Thoracic aorta (tissue), 2 donors: ENCODE data around the gene NUP42. TPM values are rescaled to one million over a fixed set of nuclear protein-coding genes. Genes with fewer than 3 reads are reported as not detected.

Experiments
- ATAC-seq: fragments of 150-250 bp; one replicate; pipeline ENCODE4 v1.8.0; 2017; ENCODE audit warnings: low read depth; ENCODE audit not compliant: insufficient number of reproducible peaks, low FRiP score
- DNase-seq: peaks from one replicate; pipeline ENCODE4 v3.0.0-alpha.2; 2020; ENCODE audit warnings: low spot score
- H3K27ac ChIP-seq, 2 donors: fragments of 200-600 bp; sonication (generic); 1 replicate in 1 of 2; 2 replicates in 1 of 2; pipeline ENCODE4 v1.5.1; 2016; ENCODE audit warnings: mild to moderate bottlenecking in 2 of 2, moderate library complexity in 2 of 2
- H3K27me3 ChIP-seq: fragments of 200-600 bp; sonication (generic); replicated peaks from 2 replicates; pipeline ENCODE4 v1.6.0; 2016; ENCODE audit warnings: mild to moderate bottlenecking; ENCODE audit not compliant: insufficient read depth
- H3K36me3 ChIP-seq: fragments of 200-600 bp; sonication (generic); one replicate; pipeline ENCODE4 v1.5.1; 2016
- H3K4me1 ChIP-seq, 2 donors: fragments of 200-600 bp; sonication (generic); 1 replicate in 1 of 2; 2 replicates in 1 of 2; pipeline versions ENCODE4 v1.5.1 to v1.6.0; 2016; ENCODE audit warnings: low read depth in 2 of 2, mild to moderate bottlenecking in 1 of 2; ENCODE audit not compliant: control insufficient read depth in 1 of 2
- H3K4me3 ChIP-seq: fragments of 200-600 bp; sonication (generic); 2 replicates; pipeline ENCODE4 v1.5.1; 2016; ENCODE audit warnings: mild to moderate bottlenecking
- H3K9me3 ChIP-seq: fragments of 200-600 bp; sonication (generic); 2 replicates; pipeline ENCODE4 v1.5.1; 2016
- CTCF ChIP-seq: fragments of 200-600 bp; sonication (generic); IDR thresholded peaks from one replicate; pipeline ENCODE4 v1.5.1; 2019; ENCODE audit warnings: antibody characterized with exemption
- total RNA-seq, 2 donors: library from RNA; depleted of rRNA; stranded (reverse); fragments of >200 nt; gene quantifications; one replicate each; pipeline versions ENCODE4 v1.1.0 to v1.2.3, GENCODE V29; 2016

Gene NUP42
- total RNA-seq, 2 donors from 2014 or later, result 34.0 to 54.7 TPM

GRCh38 chr7:23238983-23239652, 57.3 kb downstream of the NUP42 start:
- H3K4me3 ChIP-seq, result no peak overlapping the region
- no peak for DNase-seq
- no peaks in the 10 kb centered on the region for H3K9me3 ChIP-seq
- H3K27me3 ChIP-seq, result no peaks in the 10 kb centered on the region
- H3K27ac ChIP-seq, result no peak overlapping the region
- TF ChIP-seq CTCF, result no peak
- ATAC-seq, result no peak
- H3K36me3 ChIP-seq, result no peaks in the 10 kb centered on the region
- H3K4me1 ChIP-seq, result peaks cover 5 to 12% of the 10 kb centered on the region in 2 donors

- H3K36me3 ChIP-seq, result no peaks in the 10 kb centered on the region
- no peak for TF ChIP-seq CTCF
- H3K4me1 ChIP-seq, result peaks cover 5 to 12% of the 10 kb centered on the region in 2 donors
- H3K9me3 ChIP-seq, result no peaks in the 10 kb centered on the region
- no peak overlapping the region for H3K27ac ChIP-seq
- no peaks in the 10 kb centered on the region for H3K27me3 ChIP-seq
- no peak for ATAC-seq
- no peak overlapping the region for H3K4me3 ChIP-seq
- no peak for DNase-seq
These were observed 57.9 kb downstream of the NUP42 start for GRCh38 chr7:23239698-23240097.

GRCh38 chr7:23242321-23242720, 60.5 kb downstream of the NUP42 start:
- no peak for ATAC-seq

DNA sequence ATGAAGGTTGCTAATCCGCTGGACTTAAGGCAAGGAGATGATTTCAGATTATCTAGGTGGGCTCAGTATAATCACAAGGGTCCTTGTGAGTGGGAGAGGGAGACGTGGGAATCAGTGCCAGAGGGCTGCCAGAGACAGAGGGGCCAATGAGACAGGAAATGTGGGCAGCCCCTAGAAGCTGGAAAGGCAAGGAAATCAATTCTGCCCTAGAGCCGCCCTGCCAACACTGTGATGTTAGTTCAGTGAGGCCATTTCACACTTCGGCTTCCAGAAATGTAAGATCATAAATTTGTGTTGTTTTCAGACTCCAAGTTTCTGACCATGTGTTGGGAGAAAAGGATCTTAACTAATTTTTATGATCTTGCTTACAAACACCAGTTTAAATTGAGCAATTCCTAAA, 61.1 kb downstream of the NUP42 start:
- Histone ChIP-seq H3K4me1 (peaks cover 8 to 19% of the 10 kb centered on the region in 2 donors), H3K27ac (peak overlapping the region; percentile 59 to 73), H3K36me3 (no peaks in the 10 kb centered on the region), H3K9me3 (no peaks in the 10 kb centered on the region), H3K27me3 (no peaks in the 10 kb centered on the region), H3K4me3 (peak overlapping the region; percentile 20)
- TF ChIP-seq CTCF, result no peak
- no peak for ATAC-seq
- no peak for DNase-seq

More at GRCh38 chr7:23242321-23242720, 60.5 kb downstream of the NUP42 start:
- Histone ChIP-seq H3K4me1 (peaks cover 8 to 19% of the 10 kb centered on the region in 2 donors), H3K36me3 (no peaks in the 10 kb centered on the region), H3K27me3 (no peaks in the 10 kb centered on the region), H3K4me3 (no peak overlapping the region), H3K27ac (no peak overlapping the region), H3K9me3 (no peaks in the 10 kb centered on the region)
- no peak for TF ChIP-seq CTCF
- DNase-seq, result no peak

DNA sequence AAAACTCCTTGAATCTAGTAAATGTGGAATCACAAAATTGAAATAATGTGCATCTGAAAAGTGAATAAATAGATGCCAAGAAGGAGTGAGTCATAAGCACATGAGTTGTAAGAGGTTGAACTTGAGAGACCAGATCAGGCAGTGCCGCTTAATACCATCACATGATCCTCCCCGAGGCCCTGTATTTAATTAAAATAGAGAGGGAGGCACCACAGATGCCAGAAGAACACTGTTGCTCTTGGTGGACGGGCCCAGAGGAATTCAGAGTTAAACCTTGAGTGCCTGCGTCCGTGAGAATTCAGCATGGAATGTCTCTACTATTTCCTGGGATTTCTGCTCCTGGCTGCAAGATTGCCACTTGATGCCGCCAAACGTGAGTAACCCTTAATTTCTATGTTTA, 64.7 kb downstream of the NUP42 start, which contains the start of gene GPNMB:
Gene GPNMB, plus strand, starts transcription at position 221 of the 400 bp plus-strand sequence. Its CDS starts 83 bp downstream, at position 304.
- Histone ChIP-seq H3K27ac (peak within 1 kb of the TSS; percentile 81 to 90), H3K4me3 (peak within 1 kb of the TSS; percentile 81), H3K27me3 (no peaks in the 10 kb centered on the region), H3K4me1 (peaks cover 19 to 35% of the 10 kb centered on the region in 2 donors), H3K36me3 (no peaks in the 10 kb centered on the region), H3K9me3 (no peaks in the 10 kb centered on the region)
- ATAC-seq (peak; percentile 23), DNase-seq (no peak)
- no peak for TF ChIP-seq CTCF
